NCI-H446 treated with DMSO at 0.1 percent for 48 hours (cell line): ENCODE results near the gene ANKS1A.
A peak's percentile ranks its signal among the peaks of the same experiment; 100 is the strongest.

Experiments used
- DNase-seq: peaks from one replicate; lab custom pipeline; 2025; lab: John Stamatoyannopoulos, UW

ANKS1A gene

DNA sequence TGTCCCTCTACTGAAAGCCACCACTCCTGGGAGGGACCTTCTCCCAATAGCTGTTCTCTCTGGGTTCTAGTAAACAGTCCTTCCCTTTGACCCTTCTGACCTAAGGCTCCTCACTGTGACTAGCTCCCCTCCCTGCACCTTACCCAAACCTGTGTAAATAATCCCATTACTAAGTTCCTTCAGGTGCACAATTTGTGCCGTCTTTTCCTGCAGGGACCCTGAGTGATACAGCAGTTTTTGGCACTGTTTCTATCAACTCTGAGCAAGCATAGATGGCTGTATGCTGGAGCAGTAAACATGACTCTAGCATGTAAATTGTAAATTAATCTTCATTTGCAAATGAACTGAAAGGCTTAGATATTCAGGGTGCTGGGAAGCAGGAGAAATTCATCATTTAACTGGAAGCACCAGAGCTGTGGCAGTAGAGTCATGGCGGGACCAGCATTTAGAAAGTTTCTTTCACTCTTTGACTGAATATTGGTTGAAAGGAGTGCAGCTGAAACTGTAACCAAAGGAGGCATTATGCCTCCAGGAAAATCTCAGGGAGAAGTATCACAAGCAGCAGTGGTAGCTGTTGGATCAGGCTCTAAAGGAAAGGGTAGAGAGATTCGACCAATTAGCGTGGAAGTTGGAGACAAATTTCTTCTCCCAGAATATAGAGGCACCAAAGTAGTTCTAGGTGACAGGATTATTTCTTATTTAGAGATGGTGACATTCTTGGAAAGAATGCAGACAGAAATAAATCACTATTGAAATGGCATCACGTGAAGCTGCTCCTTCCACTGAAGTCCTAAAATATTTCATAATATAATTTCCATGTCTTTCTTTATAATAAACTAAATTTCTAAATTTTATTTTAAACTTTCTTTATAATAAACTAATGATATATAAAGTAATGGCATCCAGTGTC lies 134.3 kb downstream of the ANKS1A start:
- no peak for DNase-seq

DNA sequence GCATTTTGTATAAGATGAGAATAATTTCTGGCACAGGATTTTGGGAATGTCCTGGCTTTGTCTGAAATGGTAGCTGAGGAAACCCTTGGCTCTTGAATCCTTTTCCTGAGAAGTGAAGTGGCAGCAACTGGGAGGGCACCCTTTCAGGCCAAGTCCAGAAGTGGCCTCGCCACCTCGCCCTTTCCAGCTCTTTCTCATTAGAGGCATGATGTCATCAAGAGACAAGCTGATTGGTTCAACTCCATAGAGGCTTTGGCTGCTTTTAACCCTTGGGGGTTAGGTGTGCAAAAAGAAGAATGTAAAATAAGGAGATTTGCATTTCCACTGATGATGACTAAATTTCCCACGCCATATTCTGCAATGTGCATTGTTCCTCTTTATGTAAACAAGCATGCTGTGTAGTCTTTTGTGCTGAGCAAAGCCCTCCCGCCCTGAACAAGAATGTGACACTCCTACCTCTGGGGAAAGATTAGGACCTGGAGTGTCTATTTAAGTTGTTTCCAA lies 135.5 kb downstream of the ANKS1A start:
- DNase-seq, result peak; percentile 12

DNA sequence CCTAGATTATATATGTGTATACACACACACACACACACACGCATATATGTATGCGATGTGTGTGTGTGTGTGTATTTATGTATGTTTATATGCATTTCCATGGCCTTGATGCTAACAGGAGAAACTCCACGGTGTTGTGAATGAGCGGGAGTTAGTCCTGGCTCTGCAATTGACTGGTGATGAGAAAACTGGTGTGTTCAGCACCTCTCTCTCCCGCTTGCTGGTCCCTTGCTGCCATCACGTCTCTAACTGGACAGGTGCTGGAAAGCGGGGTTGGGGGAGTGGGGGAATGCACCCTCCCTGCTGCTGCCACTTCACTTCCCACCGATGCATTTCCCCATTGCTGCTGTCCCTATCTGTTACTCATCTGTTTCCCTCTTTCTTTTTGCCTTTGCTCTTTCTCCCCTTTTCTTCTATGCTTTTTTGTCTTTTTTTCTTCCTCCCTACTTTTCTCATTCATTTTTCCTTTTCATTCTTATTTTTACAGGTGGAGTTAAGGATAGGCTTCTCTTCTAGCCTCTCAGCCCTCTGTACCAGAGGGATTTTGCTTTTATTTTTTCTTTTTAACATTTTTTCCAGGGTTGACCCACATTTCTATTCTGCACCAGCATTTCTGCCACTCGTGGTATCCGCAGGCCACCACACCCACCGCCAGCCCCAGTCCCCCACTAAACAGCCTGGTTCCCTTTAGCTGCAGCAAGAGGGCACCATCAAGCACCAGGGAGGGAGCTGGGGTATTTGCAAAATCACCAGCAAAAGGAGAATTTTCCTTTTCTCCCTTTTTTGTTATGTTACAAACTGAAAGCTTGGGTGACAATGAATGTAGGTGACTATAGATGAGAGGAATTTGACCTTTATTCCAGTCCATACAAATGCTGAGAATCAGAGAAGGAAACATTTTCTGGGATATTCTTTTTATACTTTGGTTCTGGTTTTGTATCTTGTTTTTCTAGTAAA lies 136.5 kb downstream of the ANKS1A start:
- no peak for DNase-seq

DNA sequence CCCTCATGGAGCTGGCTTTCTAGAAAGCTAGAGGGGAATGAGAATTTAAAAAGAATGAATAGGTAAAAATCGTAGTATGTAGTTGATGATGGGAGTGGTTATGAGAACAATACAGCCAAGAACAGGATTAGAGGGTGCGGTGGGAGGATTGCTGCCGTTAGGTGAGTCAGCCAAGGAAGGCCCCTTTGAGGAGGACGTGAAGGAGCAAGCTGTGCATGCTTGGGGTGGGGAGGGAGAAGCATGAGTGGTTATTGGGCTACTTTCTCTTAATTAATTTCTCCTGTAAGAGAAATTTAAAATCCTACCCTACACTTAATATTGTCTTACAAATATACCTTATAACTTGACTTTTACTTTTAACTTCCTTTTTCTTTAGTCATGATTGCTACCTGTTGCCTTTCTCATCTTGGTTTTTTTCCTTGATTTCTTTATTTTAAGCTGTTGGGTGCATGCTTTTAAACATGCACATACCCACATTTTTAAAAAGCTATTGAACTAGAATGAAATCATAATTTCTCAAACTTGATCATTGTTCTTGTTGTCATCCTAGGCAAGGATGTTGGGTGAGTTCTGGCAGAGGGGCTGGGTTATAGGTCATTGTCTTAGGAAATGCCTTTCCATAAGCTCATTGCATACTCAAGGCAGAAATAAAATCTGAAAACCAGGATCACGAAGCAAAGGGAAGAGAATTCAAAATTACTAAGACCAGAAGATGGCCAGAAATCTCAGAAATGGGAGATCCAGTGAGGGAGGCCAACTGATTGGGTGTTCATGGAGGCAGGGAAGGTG lies 137.6 kb downstream of the ANKS1A start:
- DNase-seq, result no peak

DNA sequence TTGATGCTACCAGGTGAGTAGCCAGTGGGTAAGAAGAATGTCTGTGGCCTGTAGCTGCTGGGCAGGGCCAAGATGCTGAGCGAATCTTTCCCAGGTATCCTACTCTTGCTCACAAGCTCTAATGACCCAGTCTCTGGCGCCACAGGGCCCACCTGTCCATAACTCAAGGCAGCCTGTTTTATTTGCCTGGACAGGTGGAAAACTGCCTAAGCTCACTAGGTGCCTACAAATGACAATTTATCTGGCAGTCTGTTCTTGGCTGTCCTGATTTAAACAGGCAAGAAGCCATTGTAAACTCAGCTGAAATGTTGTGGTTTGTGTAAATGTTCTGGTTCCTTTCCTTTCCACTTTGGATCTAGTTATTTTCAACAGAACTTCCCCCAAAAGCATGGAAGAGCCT lies 138.8 kb downstream of the ANKS1A start:
- DNase-seq, result no peak

DNA sequence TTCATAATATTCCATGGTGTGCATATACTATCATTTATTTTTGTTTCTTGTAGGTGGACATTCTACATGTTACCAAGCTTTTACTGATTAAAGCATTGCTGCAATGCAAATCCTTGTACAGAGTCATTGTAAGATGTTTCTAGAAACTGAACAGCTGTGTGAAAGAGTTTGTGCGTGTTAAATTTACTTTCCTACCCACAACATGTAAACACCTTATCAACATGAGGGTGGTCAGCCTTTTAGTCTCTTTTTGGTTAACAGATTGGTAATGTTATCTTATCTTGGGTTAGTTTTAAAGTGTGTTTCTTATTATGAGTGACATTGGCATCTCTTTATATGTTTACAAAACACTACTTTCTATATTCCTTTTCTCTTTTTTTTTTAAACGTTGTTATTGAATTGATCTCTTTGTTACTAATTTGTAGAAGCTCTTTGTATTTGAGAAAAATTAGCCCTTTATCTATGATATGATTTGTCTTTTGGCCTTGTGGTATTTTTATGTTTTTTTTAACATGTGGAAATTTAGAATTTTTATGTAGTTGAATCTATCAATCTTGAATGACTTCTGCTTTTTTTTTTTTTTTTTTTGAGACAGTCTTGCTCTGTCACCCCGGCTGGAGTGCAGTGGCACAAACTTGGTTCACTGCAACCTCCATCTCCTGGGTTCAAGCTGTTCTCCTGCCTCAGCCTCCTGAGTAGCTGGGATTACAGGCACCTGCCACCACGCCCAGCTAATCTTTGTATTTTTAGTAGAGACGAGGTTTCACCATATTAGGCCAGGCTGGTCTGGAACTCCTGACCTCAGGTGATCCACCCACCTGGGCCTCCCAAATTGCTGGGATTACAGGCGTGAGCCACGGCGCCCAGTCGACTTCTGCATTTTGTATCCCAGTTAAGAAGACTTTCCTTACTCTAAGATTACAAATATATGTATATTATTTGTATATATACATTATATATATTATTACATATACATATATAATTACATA lies 140.0 kb downstream of the ANKS1A start:
- DNase-seq, result no peak

DNA sequence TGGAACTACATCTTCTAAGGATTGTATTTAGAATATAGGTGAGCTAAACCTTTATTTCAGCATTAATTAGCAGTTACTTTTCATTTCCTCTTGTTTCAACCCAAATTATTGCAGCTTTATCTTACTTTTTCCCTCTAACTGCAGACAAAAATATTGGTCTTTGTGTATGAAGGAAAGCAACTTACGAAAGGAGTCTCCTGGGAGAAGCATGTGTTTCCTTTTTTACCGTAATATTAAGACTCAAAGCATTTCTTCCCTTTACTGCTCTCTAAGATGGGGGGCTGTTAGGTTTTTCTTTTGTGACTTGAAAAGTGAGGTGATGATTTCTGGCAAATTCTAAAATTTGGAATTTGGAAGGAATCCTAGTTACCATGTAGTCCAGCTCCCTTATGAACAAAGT lies 141.0 kb downstream of the ANKS1A start:
- DNase-seq, result no peak

DNA sequence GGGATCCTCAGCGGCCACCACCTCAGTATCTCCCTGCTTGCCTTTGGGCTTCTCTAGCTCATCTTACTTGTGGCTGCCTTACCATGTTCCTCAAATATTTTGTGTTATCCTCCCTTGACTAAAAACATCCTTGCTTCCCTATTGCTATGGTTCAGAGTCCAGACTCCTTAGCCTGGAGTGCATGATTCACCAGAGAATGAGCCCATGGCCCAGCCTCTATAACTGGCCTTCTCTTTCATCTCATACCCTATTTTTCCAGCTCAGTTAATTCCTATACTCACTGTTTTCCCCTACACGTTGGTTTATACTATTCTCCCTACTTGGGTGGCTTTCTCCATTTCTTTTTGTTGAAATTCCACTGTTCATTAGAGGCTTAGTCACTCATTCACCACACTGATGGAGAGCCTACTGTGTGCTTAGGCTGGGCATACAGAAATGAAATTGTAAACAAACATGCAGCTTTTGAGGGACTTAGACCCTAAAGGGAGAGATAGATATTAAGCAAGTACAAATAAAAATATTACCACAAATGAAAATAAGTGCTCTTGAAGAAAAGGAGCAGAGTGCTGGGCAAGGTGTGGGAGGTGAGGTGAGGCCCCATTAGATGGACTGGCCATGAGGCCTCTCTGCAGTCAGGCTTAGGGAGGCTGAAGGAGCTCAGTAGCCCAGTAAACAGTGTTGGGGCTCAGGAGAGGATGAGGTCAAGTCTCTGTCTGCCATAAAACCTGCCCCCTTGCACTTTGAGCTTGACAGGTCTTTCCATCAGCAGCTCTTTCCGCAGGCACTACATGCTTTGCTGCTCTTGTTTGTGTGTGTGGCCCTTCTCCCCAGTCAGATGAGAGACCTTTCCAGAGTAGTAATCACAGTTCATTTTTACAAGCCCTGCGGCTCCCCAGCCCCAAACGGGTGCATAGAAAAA lies 142.8 kb downstream of the ANKS1A start:
- DNase-seq, result no peak

DNA sequence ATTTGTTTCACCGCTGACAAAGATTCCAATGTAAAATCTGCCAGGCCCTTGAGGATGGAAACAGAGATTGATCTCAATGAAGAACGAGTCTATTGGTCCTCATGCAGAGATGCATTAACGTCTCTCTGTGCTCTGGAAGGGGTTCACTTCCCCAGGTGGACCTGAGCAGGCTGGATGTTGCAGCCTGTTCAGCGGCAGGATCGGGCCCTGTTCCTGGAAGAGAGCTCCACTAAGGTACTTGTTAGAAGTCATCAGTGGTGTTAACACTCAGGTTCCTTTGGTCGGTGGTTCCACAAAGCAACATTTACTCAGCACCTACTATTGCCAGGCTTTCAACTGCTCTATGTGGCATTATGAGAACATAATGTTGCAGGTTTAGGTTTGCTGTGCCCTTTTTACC lies 144.6 kb downstream of the ANKS1A start:
- no peak for DNase-seq

DNA sequence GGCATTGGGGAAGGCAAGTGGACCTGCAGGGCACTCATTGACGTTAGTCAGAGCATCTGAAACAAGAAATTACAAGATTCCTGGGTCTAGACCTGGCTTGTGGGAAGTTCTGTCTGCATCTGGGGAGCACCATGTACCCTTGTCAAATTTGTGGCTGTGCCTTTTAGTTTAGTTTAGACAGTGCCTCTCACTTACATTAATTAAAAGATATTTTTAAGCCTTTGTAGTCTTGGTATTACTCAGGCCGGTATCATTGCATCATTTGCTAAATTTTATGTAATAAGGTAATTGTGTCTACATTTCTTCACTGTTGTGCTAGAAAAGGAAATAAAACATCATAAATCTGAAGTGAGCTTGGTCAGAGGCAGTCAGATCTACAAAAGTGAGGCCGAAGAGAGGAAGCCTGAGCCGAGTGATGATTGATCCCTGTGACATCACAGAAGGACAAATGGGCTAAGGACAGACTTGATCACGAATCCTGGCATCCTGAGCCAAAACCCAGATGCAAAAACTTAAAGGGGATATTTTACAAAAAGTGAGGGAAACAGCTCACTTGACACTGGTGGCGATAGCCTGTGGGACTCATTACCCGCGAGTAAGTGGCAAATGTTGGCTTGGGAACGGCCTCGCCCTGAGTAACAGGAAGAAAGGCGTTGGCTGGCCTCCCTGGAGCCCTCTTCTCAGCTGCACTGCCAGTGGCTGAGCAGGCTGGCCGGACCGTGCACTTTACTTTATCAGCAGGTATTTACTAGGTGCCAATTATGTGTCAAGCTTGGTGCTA lies 145.5 kb downstream of the ANKS1A start:
- DNase-seq, result no peak

DNA sequence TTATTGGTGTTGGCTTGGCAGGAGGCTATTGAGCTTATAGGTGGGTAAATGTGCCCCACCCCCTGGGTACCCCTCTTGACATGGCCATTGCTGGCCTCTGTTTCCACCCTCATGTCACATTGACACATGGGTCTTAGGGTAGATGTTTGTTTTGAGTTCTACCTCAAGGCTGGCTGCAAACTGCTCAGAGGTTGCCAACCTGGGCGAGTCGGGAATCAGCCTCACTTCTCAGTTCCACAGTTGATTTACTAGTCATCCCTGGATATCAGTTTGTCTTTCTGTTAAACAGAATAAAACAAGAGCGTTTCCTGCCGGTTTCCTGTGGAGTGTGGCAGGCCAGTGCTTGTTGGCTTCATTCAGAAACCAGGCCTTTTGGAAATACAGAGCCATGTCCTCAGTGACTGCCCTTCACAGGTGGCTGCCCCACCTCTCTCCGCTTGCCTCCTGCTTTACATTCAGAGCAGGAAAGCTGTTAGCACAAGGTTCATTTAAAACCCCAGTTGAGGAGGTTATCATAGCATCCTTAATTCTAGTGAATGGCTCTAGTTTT lies 146.5 kb downstream of the ANKS1A start:
- no peak for DNase-seq

DNA sequence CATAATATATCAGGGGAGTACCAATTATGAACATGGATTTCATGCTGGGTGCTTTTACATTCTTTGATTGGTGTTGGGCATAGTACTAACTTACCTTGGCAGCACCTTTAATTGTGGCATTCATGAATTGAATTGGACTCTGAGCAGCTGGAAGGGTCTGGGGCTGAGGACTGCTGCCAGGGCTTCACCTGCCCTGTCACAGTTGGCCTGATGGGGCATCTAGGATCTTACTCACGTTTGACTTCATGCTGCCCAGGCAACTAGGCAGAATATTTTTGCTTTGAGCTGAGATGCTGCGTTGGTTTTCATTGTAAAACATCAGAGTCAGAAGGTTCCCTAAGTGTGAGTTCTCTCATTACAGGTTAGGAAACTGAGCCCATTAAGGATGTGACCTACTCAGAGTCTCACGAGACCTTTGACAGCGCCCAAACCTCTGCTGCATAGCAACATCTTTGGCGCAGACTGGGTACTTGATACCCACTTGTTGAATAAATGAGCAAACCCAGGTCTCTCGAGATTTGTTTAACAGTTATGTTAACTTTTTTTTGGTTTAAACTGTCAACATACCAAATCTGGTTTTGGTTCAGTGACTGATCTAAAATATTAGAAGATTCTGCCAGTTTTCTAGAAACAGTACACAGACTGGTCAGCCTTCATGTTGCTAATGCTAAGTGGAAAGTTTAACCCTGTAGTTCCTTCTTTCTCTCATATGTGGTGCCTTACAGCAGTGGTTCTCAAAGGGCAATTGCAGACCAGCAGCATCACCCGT lies 147.2 kb downstream of the ANKS1A start:
- DNase-seq, result no peak

DNA sequence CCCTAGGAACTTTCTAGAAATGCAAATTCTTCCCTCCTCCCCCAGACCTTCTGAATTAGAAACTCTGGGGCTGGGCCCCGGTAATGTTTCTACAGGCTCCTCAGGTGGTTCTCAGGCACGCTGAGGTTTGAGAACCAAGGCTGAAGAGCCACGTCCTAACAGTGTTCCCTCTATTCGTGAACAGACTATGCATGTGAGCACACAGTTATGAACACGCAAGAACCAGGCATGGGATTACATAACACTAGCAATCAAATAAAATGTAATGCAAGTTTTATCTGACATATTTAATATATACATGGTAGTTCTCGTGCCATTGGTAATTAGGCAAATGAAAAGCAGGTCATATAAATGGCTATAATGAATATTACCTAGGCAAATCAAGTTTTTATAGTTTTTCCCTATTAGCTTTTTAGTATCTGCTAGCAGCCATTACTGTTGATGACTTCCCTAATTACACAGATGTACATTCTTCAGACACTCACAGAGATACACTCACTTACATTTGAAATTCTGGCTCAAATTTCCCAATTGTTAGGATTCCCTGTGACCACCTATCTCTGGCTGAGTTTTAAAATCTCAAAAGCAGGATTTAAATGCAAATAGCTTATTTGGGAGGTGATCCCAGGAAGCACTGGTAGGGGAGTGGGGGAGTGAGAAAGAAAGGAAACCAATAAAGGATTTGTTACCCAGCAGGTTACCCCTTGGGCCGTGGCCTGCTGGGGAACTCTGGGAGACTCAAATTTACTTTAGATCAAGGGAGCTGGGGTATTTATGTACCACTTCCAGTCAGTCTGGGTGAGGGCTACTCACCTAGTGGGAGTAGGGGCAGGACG lies 148.0 kb downstream of the ANKS1A start:
- no peak for DNase-seq

DNA sequence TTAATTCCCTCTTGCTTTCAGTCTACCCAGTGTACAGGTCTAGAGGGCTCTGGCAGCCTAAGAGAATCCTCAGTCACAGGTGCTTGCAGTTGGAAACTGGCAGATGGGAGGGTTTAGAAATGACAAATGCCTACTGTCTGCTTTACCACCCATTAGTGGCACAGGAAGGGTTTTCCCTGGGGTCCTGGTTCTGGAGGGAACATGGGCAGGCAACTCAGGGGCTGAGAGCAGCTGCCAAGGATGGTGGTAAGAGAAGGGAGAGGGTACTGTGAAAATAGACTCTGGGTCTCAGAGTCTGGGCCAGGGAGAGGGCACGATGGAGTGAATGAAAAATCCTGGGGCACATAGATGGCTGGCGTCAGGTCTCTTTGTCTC lies 148.6 kb downstream of the ANKS1A start:
- no peak for DNase-seq

DNA sequence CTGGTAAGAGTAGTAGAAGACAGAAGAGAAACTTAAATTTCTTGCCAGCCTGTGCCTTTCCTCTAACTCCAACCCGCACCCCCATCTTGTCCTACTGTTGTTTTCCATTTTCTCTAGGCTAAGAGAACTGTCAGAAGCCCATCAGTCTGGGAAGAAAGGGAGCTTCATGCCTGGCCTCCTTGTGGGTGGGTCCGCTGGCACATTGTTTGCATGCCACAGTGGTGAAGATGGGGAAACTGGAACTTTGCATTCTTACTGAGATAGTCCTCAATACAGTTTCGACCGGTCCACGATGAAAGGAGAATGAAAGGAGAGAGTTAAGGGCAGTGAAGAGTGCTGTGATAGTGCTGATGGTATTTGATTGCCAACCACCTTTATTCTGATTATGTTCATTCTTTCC lies 149.0 kb downstream of the ANKS1A start:
- no peak for DNase-seq

DNA sequence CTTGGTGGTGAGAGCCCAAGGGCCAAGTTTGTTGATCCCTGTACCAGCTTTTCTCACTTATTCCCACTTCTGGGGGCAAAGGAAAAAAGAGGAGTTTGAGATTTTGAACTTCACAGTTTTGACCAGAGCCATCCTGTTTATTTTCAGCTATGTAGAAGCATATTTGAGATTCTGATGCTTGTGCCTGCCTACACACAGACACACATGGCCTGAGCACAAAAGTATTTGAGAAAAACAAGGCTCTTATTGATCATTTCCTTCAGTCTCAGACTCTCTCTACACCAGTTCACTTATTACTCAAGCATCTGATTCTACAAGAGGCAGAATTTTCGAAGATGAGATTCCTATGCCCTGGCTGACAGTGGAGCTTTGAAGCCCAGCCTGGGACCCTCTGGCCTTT lies 151.3 kb downstream of the ANKS1A start:
- no peak for DNase-seq
